IPS-18c (cell line): ENCODE data around the gene OR2AE1.
"Not testable (repeated sequence)": the region's sequence is repeated elsewhere in the genome, so short reads cannot be mapped to it uniquely, and the experiment has no call there.

Source experiments
- H3K4me3 ChIP-seq: 2 replicates; pipeline ENCODE4 v1.7.0; 2013; ENCODE audit warnings: low read depth, mild to moderate bottlenecking, low read length, moderate library complexity; ENCODE audit not compliant: insufficient read depth
- H3K9me3 ChIP-seq: one replicate; pipeline ENCODE4 v1.6.1; 2013; ENCODE audit warnings: mild to moderate bottlenecking, low read length, moderate library complexity; ENCODE audit not compliant: control insufficient read depth, insufficient read depth

Gene OR2AE1, protein sequence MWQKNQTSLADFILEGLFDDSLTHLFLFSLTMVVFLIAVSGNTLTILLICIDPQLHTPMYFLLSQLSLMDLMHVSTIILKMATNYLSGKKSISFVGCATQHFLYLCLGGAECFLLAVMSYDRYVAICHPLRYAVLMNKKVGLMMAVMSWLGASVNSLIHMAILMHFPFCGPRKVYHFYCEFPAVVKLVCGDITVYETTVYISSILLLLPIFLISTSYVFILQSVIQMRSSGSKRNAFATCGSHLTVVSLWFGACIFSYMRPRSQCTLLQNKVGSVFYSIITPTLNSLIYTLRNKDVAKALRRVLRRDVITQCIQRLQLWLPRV

DNA sequence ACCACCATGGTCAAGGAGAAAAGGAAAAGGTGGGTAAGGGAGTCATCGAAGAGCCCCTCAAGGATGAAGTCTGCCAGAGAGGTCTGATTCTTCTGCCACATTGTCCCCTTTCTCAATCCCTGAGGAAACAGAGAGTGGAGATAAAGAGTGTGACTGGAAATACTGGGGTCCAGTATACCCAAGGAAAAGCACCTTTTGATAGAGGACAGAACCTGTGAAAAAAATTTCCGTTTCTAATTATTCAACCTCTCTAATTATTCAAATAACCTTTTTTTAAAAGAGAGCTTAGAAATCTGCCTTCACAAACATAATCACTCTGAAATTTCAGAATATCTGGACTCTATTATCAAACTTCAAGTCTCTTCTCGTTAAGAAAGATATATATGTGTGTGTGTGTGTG lies at the start of gene OR2AE1:
Gene OR2AE1 (minus strand): TSS at position 101 of the 400 bp plus-strand sequence. CDS start 0 bp downstream, at position 101.
- Histone ChIP-seq H3K4me3 (no peak within 1 kb of the TSS), H3K9me3 (no peaks in the 10 kb centered on the region)

DNA sequence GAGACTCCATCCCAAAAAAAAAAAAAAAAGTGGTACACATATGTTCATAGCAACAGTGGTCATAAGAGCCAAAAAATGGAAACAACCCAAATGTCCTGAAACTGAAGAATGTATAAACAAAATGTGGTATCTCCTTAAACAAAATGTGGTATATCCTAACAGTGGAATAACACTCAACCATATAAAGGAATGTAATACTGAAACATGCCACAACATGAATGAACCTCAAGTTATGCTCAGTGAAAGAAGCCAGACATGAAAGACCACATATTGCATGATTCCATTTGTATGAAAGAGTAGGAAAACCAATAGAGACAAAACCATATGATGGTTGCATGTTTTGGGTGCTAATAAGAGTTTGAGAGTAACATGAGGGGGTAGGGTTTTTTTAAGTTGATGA lies 49.5 kb upstream of the OR2AE1 start:
- peaks cover 2% of the 10 kb centered on the region for H3K9me3 ChIP-seq
- H3K4me3 ChIP-seq = no peak overlapping the region

DNA sequence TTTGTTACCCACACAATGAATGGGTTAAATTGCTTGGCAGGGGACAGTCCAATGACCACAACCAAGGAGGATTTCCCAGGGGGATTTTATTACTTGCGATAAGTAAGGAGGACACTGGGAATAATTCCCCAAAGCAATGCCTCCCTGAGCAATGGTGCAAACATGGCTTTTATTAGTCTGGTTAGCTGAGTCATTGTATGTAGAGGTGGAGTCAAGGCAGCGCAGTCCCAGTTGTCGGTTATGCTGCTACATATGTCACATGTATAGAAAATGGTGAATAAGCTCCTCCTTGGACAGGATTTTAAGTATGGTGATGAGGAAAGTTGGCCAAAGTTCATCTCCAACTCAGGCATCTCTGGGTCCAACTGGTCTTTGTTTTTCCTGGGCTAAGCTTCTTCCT lies 46.4 kb upstream of the OR2AE1 start:
- Histone ChIP-seq H3K9me3 (peaks cover 2% of the 10 kb centered on the region), H3K4me3 (no peak overlapping the region)

DNA sequence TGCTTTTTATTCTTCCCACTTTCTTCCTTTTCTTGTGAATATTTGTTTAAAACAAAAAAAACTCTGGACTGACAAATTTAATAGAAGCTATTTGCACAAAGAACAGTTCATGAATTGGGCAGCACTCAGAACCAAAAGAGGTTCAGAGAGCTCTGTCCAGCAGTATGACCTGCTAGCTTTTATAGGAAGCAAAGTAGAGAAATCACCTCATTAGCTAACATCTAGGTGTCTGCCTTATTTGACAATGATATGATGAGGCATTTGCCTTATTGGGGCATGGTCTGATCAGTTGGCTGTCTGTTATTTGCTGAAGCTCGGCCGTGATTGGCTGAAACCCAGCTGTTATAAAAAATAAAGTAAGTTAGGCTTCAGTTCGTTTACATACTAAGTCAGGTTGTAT lies 43.3 kb upstream of the OR2AE1 start:
- Histone ChIP-seq H3K9me3 (no peaks in the 10 kb centered on the region), H3K4me3 (0 out of 2 replicates have a peak overlapping the region, but pooled peaks have one; percentile 36)

DNA sequence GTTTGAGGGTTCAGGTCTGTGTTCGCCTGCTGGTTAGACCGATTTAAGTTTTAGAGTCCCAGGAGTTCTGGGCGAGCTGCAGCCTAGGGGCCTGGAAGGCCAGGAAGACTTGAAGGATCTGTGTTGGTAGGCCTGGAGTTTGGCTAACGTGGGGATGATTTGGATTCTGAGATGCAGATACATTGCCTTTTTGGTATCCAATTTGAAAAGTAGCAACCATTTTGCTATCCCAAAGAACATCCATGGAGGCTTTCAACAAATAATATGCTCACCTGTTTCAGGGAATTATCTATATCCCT lies 42.9 kb upstream of the OR2AE1 start:
- no peaks in the 10 kb centered on the region for H3K9me3 ChIP-seq
- H3K4me3 ChIP-seq = peak overlapping the region; percentile 36; the same call in 1 of the 2 replicates

DNA sequence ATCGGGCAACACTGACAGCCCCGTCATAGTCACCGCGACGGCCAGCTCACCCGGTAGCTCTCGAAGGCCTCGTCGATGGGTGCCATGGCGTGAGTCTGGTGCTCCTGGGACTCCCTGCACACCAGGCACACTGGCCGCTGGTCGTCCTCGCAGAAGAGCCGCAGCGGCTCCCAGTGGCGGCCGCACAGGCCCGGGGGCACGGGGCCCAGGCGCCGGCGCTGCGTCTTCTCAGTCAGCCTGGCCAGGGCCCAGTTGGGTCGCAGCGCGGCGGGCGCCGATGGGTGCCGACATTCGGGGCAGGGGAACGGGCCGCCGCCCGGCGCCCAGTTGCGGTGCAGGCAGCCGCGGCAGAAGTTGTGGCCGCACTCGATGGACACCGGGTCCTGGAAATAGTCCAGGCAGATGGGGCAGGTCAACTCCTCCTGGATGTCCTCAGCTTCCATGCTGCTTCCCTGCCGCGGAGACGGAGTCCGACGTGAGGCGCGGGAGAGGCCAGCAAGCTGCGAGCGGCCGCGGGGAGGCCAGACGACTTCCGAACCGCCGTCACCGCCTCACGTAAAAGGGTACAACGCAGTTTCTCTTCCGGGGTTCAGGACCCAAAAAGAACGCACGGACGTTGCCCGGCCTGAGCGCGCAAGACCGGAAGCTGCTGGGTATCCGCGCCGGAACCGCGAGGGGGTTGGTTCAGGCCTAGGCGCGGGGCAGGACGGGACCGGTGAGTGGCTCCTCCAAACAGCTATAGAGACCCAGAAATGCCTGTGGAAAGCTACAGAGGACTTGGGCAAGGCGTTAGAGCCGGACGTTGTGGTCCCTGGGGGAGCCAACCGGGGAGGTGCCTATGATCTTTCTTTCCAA lies 42.4 kb upstream of the OR2AE1 start, which contains the start of gene TRIM4:
Gene TRIM4 (minus strand): TSS at position 572 of the 855 bp plus-strand sequence. CDS start 129 bp downstream, at position 443.
- Histone ChIP-seq H3K4me3 (peak within 1 kb of the TSS; percentile 65), H3K9me3 (no peaks in the 10 kb centered on the region)

DNA sequence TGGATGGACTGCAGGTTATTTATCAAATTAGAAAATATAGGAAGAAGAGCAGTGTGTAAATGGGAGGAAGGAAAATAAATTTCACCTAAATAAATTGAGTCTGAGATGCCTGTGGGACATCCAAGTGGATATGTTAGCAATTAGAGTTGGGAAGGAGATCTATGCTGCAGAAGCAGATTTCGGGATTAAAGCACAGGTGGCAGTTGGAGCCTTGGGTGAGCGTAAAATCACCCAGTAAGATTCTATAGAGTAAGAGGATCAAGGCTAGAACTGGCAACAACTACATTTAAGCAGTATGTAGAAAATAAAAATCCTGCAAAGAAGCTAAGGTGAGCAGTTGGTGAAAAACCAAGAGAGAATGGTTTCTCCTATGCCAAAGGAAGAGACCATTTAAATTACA lies 34.1 kb upstream of the OR2AE1 start:
- no peak overlapping the region for H3K4me3 ChIP-seq
- H3K9me3 ChIP-seq = no peaks in the 10 kb centered on the region

DNA sequence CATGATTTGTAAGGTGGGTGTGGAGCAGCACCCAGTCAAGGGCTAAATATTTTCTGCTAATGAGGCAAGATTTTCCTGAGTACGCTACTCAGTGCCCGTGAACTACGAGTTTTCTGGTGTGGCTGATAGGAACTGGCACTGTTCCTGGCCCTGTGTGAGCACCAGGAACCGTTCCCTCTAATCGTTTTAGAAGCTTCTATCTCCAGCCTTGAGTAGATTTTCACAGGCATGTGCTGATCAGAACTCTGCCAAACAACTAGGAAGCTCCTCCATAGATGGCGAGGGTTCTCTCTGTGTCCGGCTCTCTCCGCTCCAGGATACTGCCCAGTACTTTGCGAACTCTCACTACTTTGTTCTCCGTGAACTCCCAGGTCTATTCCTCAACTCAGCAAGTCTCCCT lies 24.7 kb upstream of the OR2AE1 start:
- H3K4me3 ChIP-seq = no peak overlapping the region

DNA sequence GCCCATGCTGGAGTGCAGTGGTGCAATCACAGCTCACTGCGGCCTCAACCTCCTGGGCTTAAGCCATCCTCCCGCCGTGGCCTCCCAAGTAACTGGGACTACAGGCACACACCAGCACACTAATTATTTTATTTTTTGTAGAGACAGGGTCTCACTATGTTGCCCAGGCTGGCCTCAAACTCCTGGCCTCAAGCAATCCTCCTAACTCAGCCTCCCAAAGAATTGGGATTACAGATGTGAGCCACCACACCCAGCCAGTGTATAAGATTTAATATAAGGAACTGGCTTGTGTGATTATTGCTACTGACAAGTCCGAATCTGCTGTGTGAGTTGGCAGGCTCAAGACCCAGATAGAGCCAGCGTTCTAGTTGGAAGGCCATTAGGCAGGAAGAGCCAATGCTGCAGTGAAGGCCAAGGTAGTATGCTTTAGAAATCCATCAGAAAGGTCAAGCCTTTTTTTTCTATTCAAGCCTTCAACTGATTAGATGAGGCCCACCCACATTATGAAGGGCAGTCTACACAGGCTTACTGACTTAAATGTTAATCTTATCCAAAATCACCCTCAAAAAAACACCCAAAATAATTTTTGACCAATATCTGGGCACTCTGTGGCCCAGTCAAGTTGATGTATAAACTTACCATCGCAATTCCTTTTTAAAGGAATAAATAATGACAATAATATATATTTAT lies 23.1 kb upstream of the OR2AE1 start:
- Histone ChIP-seq H3K9me3 (no peaks in the 10 kb centered on the region), H3K4me3 (no peak overlapping the region)

More for the DNA sequence above, 24.7 kb upstream of the OR2AE1 start:
- H3K9me3 ChIP-seq = no peaks in the 10 kb centered on the region

DNA sequence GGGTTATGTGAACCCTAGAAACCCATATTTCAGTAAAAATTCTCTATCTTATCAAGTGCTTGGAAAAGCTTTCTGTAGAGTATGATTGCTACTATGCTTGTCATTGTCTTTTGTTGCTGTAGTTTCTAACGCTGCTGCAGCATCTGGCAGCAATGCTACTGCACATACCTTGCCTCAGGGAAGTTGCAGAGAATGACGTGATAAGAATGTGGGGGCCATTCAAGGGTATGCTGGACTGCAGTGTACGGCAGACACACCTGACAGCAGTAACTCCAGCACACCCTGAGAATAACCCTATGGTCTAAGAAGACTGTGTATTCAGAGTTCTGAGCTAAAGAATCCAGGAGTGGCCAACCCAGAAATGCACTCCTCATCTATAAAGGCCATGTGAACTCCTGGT lies 22.0 kb upstream of the OR2AE1 start:
- H3K9me3 ChIP-seq = no peaks in the 10 kb centered on the region
- H3K4me3 ChIP-seq = no peak overlapping the region

DNA sequence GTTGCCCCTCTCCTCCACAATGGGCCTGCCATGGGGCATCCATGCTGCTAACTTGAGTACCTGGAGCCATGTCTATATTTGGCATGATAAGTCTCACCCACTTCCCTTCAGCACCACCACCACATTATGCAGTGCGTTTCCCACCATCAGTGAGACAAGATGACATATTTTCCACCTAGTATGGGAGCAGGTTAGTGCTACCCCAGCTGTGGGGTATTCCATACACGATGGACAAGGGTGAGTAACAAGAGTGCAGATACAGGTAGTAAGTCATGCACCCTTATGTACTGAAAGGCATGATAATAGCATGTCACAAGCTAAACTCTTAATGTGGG lies 21.2 kb upstream of the OR2AE1 start:
- H3K4me3 ChIP-seq = no peak overlapping the region
- H3K9me3 ChIP-seq = no peaks in the 10 kb centered on the region

DNA sequence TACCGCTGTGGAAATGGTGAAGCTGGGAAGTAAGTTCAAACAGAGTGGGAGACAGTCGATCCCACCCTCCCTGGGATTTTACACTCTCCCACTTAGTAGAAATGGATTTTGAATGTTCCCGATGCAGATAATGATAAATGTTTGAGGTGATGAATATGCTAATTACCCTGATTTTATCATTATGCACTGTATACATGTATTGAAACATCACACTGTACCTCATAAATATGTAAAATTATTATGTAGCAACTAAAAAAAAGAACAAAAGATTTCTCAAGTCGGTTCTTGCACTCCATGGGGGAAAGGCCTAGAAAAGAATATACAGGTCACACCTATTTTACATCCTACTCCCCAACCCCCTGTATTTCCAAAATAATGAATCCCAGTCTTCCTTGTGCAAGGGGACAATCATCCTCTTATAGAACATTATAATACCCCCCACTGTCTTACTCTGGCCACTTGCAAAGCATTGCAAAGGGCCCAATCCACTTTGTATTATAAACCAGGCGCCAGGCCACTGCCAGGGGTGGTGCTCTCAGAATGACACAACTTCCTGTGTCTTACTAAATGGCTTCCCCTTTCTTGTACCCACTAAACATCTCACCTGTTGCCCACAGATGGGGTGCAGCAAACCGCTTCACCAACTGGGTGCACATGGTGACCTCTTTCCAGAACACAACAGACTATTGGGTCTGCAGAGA lies 20.6 kb upstream of the OR2AE1 start:
- H3K9me3 ChIP-seq = no peaks in the 10 kb centered on the region

DNA sequence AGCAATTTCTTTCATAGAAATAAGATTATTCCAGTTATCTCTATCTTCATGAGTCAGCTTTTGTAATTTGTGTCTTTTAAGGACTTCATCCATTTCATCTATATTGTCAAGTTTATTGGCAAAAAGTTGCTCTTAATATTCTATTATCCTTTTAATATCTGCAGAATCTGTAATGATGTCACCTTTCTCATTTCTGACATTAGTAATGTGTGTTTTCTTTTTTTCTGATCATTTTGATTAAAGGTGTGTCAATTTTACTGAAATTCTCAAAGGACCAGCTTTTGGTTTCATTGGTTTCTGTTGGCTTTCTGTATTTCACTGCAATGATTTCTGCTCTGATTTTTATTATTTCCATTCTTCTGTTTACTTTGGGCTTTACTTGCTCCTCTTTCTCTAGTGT lies 17.9 kb upstream of the OR2AE1 start:
- H3K4me3 ChIP-seq = no peak overlapping the region

More for the DNA sequence above, 20.6 kb upstream of the OR2AE1 start:
- no peak overlapping the region for H3K4me3 ChIP-seq

DNA sequence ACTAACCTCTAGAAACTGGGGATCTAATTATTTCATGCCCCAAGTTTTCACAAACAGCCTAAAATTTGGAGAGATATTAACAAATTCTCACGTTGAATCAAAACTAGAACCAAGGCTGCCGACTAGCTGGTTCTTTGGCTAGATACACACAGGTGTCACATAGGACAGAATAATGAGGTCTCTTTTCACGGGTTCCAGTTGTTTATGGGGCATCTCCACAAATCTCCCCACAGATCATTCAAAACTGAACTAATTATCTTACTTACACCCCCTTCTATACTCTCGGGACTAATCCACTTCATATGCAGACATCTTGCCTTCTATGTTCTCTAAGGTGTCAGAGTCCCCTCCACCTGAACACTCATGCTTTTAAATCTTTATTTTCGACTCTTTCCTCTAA lies 16.4 kb upstream of the OR2AE1 start:
- Histone ChIP-seq H3K4me3 (no peak overlapping the region), H3K9me3 (peaks cover 5% of the 10 kb centered on the region)

More for the DNA sequence above, 17.9 kb upstream of the OR2AE1 start:
- H3K9me3 ChIP-seq = no peaks in the 10 kb centered on the region

DNA sequence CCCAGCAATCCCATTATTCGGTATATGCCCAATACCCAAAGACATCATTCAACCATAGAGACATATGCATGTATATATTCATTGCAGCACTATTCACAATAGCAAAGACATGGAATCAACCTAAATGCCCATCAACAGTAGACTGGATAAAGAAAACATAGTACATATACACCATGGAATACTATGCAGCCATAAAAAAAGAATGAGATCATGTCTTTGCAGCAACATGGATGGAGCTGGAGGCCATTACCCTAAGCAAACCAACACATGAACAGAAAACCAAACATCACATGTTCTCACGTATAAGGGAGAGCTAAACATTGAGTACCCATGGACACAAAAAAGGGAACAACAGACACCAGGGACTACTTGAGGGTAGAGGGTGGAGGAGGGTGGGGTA lies 13.5 kb upstream of the OR2AE1 start:
- H3K4me3 ChIP-seq, H3K9me3 ChIP-seq: not testable (repeated sequence)

DNA sequence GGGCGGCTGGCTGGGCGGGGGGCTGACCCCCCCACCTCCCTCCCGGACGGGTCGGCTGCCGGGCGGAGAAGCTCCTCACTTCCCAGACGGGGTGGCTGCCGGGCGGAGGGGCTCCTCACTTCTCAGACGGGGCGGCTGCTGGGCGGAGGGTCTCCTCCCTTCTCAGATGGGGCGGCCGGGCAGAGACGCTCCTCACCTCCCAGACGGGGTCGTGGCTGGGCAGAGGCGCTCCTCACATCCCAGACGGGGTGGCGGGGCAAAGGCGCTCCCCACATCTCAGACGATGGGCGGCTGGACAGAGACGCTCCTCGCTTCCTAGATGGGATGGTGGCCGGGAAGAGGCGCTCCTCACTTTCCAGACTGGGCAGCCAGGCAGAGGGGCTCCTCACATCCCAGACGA lies 11.5 kb upstream of the OR2AE1 start:
- not testable (repeated sequence) for H3K9me3 ChIP-seq

DNA sequence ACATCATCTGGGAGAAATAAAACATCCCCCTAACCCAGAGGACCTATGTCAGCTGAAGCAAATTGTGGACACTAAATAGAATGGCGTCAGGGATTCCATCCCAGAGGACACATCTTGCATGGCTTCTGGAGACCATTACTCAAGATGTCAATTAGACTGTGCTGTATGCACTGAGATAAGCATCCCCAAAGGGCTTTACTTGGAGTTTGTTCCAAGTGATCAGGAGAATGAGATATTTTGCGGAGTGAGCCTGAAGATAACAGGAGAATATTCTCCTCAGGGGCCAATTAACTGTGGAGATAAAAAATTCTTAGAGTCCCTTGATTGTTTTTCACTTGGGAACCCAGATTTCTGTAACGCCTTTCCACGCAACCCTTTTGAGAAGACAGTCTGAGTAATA lies 4.5 kb upstream of the OR2AE1 start:
- no peak overlapping the region for H3K4me3 ChIP-seq
- no peaks in the 10 kb centered on the region for H3K9me3 ChIP-seq

More for the DNA sequence above, 11.5 kb upstream of the OR2AE1 start:
- H3K4me3 ChIP-seq = not testable (repeated sequence)
